HG03025 (cell line): ENCODE measurements around the gene PCDHGA6.

Experiments used
- ATAC-seq: cut with Tn5 transposase; IDR thresholded peaks from one replicate; pipeline ENCODE4 v1.9.1; 2021; ENCODE audit warnings: mild to moderate bottlenecking, moderate library complexity; ENCODE audit not compliant: unreplicated experiment, low FRiP score

Gene PCDHGA6

DNA sequence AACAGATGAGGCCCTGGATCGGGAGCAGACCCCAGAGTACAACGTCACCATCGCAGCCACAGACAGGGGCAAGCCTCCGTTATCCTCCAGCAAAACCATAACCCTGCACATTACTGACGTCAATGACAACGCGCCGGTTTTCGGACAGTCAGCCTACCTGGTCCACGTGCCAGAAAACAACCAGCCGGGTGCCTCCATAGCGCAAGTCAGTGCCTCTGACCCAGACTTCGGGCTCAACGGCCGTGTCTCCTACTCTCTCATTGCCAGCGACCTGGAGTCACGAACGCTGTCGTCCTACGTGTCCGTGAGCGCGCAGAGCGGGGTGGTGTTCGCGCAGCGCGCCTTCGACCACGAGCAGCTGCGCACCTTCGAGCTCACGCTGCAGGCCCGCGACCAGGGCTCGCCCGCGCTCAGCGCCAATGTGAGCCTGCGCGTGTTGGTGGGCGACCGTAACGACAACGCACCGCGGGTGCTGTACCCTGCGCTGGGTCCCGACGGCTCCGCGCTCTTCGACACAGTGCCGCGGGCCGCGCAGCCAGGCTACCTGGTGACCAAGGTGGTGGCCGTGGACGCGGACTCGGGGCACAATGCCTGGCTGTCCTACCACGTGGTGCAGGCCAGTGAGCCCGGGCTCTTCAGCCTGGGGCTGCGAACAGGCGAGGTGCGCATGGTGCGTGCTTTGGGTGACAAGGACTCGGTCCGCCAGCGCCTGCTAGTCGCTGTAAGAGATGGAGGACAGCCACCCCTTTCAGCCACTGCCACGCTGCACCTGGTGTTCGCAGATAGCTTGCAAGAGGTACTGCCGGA lies 45.6 kb downstream of the PCDHGA6 start:
- no peak for ATAC-seq

GRCh38 chr5:141420855-141421488 lies 47.3 kb downstream of the PCDHGA6 start, which contains the start of gene PCDHGA11:
TSS of gene PCDHGA11 (plus strand) at chr5:141421051. CDS start at chr5:141421228, 177 bp downstream.
- ATAC-seq = no peak

GRCh38 chr5:141421489-141421855 lies 47.8 kb downstream of the PCDHGA6 start:
- no peak for ATAC-seq

- ATAC-seq = no peak
These were observed 49.1 kb downstream of the PCDHGA6 start for GRCh38 chr5:141422742-141423291.

GRCh38 chr5:141427783-141428426 lies 54.2 kb downstream of the PCDHGA6 start:
- ATAC-seq = no peak
